Activated naive CD8-positive, alpha-beta T cell (primary cell): ENCODE data around the gene ZCCHC14.
"Not testable (repeated sequence)": the region's sequence is repeated elsewhere in the genome, so short reads cannot be mapped to it uniquely, and the experiment has no call there.

Source experiments
- H3K27ac Mint-ChIP-seq: one replicate; pipeline ENCODE4 v1.8.0; 2021; ENCODE audit warnings: mixed read lengths
- H3K27me3 Mint-ChIP-seq: one replicate; pipeline ENCODE4 v1.8.0; 2021; ENCODE audit warnings: mixed read lengths
- H3K36me3 Mint-ChIP-seq: one replicate; pipeline ENCODE4 v1.8.0; 2021; ENCODE audit warnings: mixed read lengths
- H3K4me1 Mint-ChIP-seq: one replicate; pipeline ENCODE4 v1.8.0; 2021; ENCODE audit warnings: low read depth, mixed read lengths
- H3K4me3 Mint-ChIP-seq: one replicate; pipeline ENCODE4 v1.8.0; 2021; ENCODE audit warnings: mild to moderate bottlenecking, mixed read lengths
- H3K9me3 Mint-ChIP-seq: one replicate; pipeline ENCODE4 v1.8.0; 2021; ENCODE audit warnings: low read depth, mixed read lengths

The ZCCHC14 gene

DNA sequence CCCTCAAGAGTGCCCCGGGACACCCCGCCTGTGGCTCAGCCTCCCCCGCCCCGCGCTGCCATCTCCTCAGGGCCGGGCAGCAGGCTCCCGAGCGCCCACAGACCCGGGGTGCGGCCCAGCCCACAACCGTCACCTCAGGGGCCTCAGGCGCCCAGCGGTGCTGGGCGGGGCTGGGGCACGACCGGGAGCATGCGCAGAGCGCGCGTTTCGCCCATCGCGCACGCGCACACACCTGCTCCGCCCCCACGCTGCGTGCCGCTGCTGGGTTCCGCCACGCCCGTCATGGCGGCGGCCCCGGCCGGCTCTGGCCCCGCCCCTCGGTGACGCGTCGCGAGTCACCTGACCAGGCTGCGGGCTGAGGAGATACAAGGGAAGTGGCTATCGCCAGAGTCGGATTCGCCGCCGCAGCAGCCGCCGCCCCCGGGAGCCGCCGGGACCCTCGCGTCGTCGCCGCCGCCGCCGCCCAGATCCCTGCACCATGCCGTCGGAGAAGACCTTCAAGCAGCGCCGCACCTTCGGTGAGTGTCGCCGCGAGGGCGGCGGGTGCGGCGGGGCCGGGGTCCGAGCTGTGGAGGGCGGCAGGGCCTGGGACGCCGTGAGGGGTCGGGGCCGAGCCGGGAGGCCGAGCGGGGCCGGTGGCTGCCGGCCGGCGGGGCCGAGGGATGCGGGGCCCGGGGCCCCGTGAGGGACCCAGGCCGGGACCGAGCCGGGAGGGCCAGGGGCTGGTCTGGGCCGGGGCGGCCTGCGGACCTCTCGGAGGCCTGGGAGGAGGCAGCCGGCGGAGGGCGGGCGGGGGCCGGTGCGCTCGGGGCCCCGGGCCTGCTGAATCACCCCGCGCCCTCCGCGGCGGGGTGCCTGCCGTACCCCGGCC lies 100.6 kb downstream of the ZCCHC14 start, which contains the start of gene MAP1LC3B:
TSS of gene MAP1LC3B (plus strand) at position 387 of the 871 bp plus-strand sequence. CDS start at position 479, 92 bp downstream.
- no peaks in the 10 kb centered on the region for H3K36me3 Mint-ChIP-seq
- H3K9me3 Mint-ChIP-seq, result no peaks in the 10 kb centered on the region
- peak within 1 kb of the TSS; percentile 93 for H3K27ac Mint-ChIP-seq
- H3K4me3 Mint-ChIP-seq, result peak within 1 kb of the TSS; percentile 94
- H3K27me3 Mint-ChIP-seq, result no peaks in the 10 kb centered on the region
- H3K4me1 Mint-ChIP-seq, result peaks cover 60% of the 10 kb centered on the region

- Mint-ChIP-seq H3K4me1 (peaks cover 62% of the 10 kb centered on the region), H3K4me3 (peak overlapping the region; percentile 87), H3K27me3 (no peaks in the 10 kb centered on the region), H3K9me3 (no peaks in the 10 kb centered on the region), H3K36me3 (no peaks in the 10 kb centered on the region), H3K27ac (peak overlapping the region; percentile 81)
These were observed 101.4 kb downstream of the ZCCHC14 start for GRCh38 chr16:87391324-87391949.

GRCh38 chr16:87390641-87391323 lies 102.0 kb downstream of the ZCCHC14 start:
- H3K4me3 Mint-ChIP-seq, result peak overlapping the region; percentile 87
- H3K36me3 Mint-ChIP-seq, result no peaks in the 10 kb centered on the region
- no peaks in the 10 kb centered on the region for H3K9me3 Mint-ChIP-seq
- H3K27me3 Mint-ChIP-seq, result no peaks in the 10 kb centered on the region
- peaks cover 64% of the 10 kb centered on the region for H3K4me1 Mint-ChIP-seq
- peak overlapping the region; percentile 81 for H3K27ac Mint-ChIP-seq

GRCh38 chr16:87389914-87390313 lies 102.9 kb downstream of the ZCCHC14 start:
- Mint-ChIP-seq H3K27ac (peak overlapping the region; percentile 69), H3K4me1 (peaks cover 60% of the 10 kb centered on the region)
- H3K9me3 Mint-ChIP-seq, H3K27me3 Mint-ChIP-seq, H3K36me3 Mint-ChIP-seq, H3K4me3 Mint-ChIP-seq: not testable (repeated sequence)

GRCh38 chr16:87389245-87389644 lies 103.6 kb downstream of the ZCCHC14 start:
- Mint-ChIP-seq H3K27me3 (no peaks in the 10 kb centered on the region), H3K9me3 (no peaks in the 10 kb centered on the region), H3K36me3 (no peaks in the 10 kb centered on the region), H3K27ac (peak overlapping the region; percentile 69), H3K4me1 (peaks cover 53% of the 10 kb centered on the region), H3K4me3 (peak overlapping the region; percentile 37)

GRCh38 chr16:87388818-87389134 lies 104.0 kb downstream of the ZCCHC14 start:
- Mint-ChIP-seq H3K27me3 (no peaks in the 10 kb centered on the region), H3K9me3 (no peaks in the 10 kb centered on the region), H3K36me3 (no peaks in the 10 kb centered on the region), H3K27ac (peak overlapping the region; percentile 93), H3K4me1 (peaks cover 51% of the 10 kb centered on the region), H3K4me3 (peak overlapping the region; percentile 51)

DNA sequence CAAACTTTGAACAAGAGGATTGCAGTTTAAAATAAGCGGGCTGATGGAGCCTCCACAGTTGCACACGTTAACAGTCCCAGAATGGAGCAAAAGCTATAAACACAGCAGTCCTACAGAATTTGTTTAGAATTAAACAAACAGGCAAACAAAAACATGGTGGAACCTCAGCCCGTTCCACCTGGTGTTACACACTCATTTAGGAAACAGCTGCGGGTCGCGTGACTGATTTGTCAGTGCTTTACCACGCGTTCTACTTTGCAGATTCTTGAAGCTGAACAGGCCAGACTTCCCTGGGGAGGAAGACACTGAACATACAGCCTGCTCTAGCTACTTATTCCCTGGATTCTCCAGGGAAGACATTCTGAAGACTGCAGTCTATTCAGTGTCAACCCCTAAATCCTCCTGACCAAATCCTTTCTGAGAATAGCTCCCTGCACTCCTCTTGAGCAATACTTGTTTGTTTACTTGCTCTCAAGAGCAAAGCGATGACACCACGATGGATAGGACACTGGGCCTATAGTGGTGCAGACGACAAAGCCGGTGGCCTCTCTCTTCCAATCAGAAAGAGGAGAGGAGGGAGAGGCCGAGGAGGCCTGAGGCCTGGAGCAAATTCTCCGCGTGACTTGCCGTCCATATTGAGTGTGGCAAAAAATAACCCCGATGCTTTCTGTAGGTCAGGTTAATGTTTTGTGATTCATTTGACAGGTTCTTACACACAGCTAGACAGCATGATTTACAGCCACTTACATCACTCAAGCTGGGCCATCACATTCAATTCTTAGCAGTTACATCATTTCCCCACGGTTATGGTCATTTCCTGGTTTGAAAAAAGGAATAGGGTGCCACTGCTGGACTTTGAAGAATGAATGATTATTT lies 104.6 kb downstream of the ZCCHC14 start:
- H3K27me3 Mint-ChIP-seq, result no peaks in the 10 kb centered on the region
- peaks cover 45% of the 10 kb centered on the region for H3K4me1 Mint-ChIP-seq
- no peaks in the 10 kb centered on the region for H3K36me3 Mint-ChIP-seq
- H3K4me3 Mint-ChIP-seq, result peak overlapping the region; percentile 51
- H3K9me3 Mint-ChIP-seq, result no peaks in the 10 kb centered on the region
- H3K27ac Mint-ChIP-seq, result peak overlapping the region; percentile 93

- H3K27ac Mint-ChIP-seq, result peak overlapping the region; percentile 41
- not testable (repeated sequence) for H3K9me3 Mint-ChIP-seq, H3K36me3 Mint-ChIP-seq, H3K27me3 Mint-ChIP-seq
- H3K4me1 Mint-ChIP-seq, result peaks cover 61% of the 10 kb centered on the region
- H3K4me3 Mint-ChIP-seq, result peak overlapping the region; percentile 70
These were observed 108.0 kb downstream of the ZCCHC14 start for GRCh38 chr16:87384875-87385167.

- Mint-ChIP-seq H3K9me3 (no peaks in the 10 kb centered on the region), H3K27ac (peak overlapping the region; percentile 94), H3K4me3 (peak overlapping the region; percentile 85), H3K36me3 (peaks cover 2% of the 10 kb centered on the region), H3K4me1 (peaks cover 57% of the 10 kb centered on the region), H3K27me3 (no peaks in the 10 kb centered on the region)
These were observed 108.5 kb downstream of the ZCCHC14 start for GRCh38 chr16:87384162-87384874.

DNA sequence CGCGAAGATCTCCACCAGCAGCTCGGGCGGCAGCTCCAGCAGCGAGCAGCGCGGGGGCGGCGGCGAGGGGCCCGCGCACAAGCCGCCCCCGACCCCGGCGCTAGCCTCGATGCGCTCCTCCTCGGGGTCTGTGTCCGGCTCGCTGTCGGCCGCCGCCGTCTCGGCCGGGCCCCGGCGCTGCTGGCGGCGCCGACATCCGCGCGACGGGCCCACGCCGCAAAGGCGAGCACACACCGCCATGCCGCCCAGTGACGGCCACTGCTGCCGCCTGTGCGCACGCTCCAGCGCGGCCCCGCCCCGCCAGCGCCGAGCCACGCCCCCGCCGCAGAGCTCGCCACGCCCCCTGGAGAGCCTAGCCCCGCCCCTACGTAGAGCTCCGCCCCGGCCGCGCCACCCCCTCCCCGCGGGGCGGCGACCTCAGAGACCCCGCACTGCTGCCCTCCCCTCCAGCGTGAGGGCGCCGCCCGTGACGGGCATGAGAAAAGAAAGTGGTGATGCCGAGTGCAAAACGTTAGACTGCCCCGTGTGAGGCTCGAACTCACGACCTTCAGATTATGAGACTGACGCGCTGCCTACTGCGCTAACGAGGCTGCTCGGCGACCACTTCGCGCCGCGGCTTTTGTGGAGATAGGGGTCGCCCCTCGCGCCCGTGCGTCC lies 109.2 kb downstream of the ZCCHC14 start, which contains the start of gene FBXO31:
TSS of gene FBXO31 (minus strand) at position 272 of the 657 bp plus-strand sequence. CDS start at position 240, 32 bp downstream.
- Mint-ChIP-seq H3K27ac (peak within 1 kb of the TSS; percentile 94), H3K4me1 (peaks cover 58% of the 10 kb centered on the region), H3K36me3 (peaks cover 2% of the 10 kb centered on the region), H3K4me3 (peak within 1 kb of the TSS; percentile 89), H3K27me3 (no peaks in the 10 kb centered on the region), H3K9me3 (no peaks in the 10 kb centered on the region)

- Mint-ChIP-seq H3K9me3 (no peaks in the 10 kb centered on the region), H3K36me3 (peaks cover 2% of the 10 kb centered on the region), H3K4me3 (peak overlapping the region; percentile 89), H3K4me1 (peaks cover 48% of the 10 kb centered on the region), H3K27me3 (no peaks in the 10 kb centered on the region), H3K27ac (peak overlapping the region; percentile 83)
These were observed 110.6 kb downstream of the ZCCHC14 start for GRCh38 chr16:87382023-87382785.

GRCh38 chr16:87380881-87381280 lies 111.9 kb downstream of the ZCCHC14 start:
- Mint-ChIP-seq H3K36me3 (peaks cover 2% of the 10 kb centered on the region), H3K9me3 (no peaks in the 10 kb centered on the region), H3K4me1 (peaks cover 50% of the 10 kb centered on the region), H3K27me3 (no peaks in the 10 kb centered on the region), H3K4me3 (peak overlapping the region; percentile 89), H3K27ac (peak overlapping the region; percentile 95)

DNA sequence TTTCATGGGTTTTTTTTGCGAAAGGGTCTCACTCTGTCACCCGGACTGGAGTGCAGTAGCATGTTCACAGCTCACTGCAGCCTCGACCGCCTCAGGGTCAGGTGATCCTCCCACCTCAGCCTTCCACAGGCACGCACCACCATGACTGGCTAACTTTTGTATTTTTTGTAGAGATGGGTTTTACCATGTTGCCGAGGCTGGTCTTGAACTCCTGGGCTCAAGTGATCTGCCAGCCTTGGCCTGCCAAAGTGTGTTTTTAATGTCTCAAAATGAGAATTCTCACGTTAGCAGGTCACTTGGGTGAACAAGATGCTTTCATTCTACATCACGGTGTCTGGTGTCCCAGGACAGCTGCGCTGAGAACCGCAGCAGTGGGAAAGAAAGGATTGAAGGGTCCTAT lies 112.4 kb downstream of the ZCCHC14 start:
- Mint-ChIP-seq H3K4me1 (peaks cover 51% of the 10 kb centered on the region), H3K36me3 (peaks cover 2% of the 10 kb centered on the region), H3K27me3 (no peaks in the 10 kb centered on the region), H3K9me3 (no peaks in the 10 kb centered on the region), H3K27ac (peak overlapping the region; percentile 95), H3K4me3 (peak overlapping the region; percentile 89)
